Neuron (in vitro differentiated cells): ENCODE data around the gene CDH4.

Source experiments
- H2AFZ ChIP-seq: one replicate; pipeline ENCODE4 v1.6.1; 2013; ENCODE audit warnings: low read depth, mild to moderate bottlenecking, inconsistent platforms, low read length, moderate library complexity
- H3K27me3 ChIP-seq: one replicate; pipeline ENCODE4 v1.6.1; 2013; ENCODE audit warnings: low read length; ENCODE audit not compliant: insufficient read depth
- H3K36me3 ChIP-seq: one replicate; pipeline ENCODE4 v1.6.1; 2013; ENCODE audit warnings: low read length; ENCODE audit not compliant: insufficient read depth
- H3K4me1 ChIP-seq: one replicate; pipeline ENCODE4 v1.6.1; 2013; ENCODE audit warnings: low read length; ENCODE audit not compliant: insufficient read depth
- H3K4me3 ChIP-seq: 2 replicates; pipeline ENCODE4 v1.5.1; 2013; ENCODE audit warnings: mild to moderate bottlenecking, low read length, moderate library complexity
- H3K9me3 ChIP-seq: one replicate; pipeline ENCODE4 v1.6.1; 2013; ENCODE audit warnings: low read length

CDH4 gene

GRCh38 chr20:61725966-61726365 lies 473.9 kb downstream of the CDH4 start:
- Histone ChIP-seq H3K4me3 (no peak overlapping the region), H3K36me3 (no peaks in the 10 kb centered on the region), H3K9me3 (peaks cover 5% of the 10 kb centered on the region), H3K4me1 (peaks cover 8% of the 10 kb centered on the region), H2AFZ (no peak overlapping the region), H3K27me3 (no peaks in the 10 kb centered on the region)

- Histone ChIP-seq H3K27me3 (no peaks in the 10 kb centered on the region), H3K36me3 (no peaks in the 10 kb centered on the region), H3K9me3 (peaks cover 5% of the 10 kb centered on the region), H2AFZ (no peak overlapping the region), H3K4me3 (no peak overlapping the region), H3K4me1 (peaks cover 8% of the 10 kb centered on the region)
These were observed 474.9 kb downstream of the CDH4 start for GRCh38 chr20:61726979-61727378.

- H2AFZ ChIP-seq = no peak overlapping the region
- peaks cover 5% of the 10 kb centered on the region for H3K9me3 ChIP-seq
- no peaks in the 10 kb centered on the region for H3K27me3 ChIP-seq
- H3K4me1 ChIP-seq = peaks cover 8% of the 10 kb centered on the region
- no peaks in the 10 kb centered on the region for H3K36me3 ChIP-seq
- no peak overlapping the region for H3K4me3 ChIP-seq
These were observed 475.7 kb downstream of the CDH4 start for GRCh38 chr20:61727761-61728160.

GRCh38 chr20:61728326-61728725 lies 476.3 kb downstream of the CDH4 start:
- no peak overlapping the region for H3K4me3 ChIP-seq
- H3K36me3 ChIP-seq = no peaks in the 10 kb centered on the region
- no peak overlapping the region for H2AFZ ChIP-seq
- no peaks in the 10 kb centered on the region for H3K27me3 ChIP-seq
- peaks cover 11% of the 10 kb centered on the region for H3K4me1 ChIP-seq
- peaks cover 5% of the 10 kb centered on the region for H3K9me3 ChIP-seq

GRCh38 chr20:61728786-61729770 lies 477.0 kb downstream of the CDH4 start:
- Histone ChIP-seq H3K4me3 (no peak overlapping the region), H3K4me1 (peaks cover 19% of the 10 kb centered on the region), H3K36me3 (no peaks in the 10 kb centered on the region), H2AFZ (no peak overlapping the region), H3K27me3 (no peaks in the 10 kb centered on the region), H3K9me3 (peaks cover 5% of the 10 kb centered on the region)

- peaks cover 5% of the 10 kb centered on the region for H3K9me3 ChIP-seq
- no peaks in the 10 kb centered on the region for H3K36me3 ChIP-seq
- H2AFZ ChIP-seq = no peak overlapping the region
- no peaks in the 10 kb centered on the region for H3K27me3 ChIP-seq
- H3K4me1 ChIP-seq = peaks cover 25% of the 10 kb centered on the region
- no peak overlapping the region for H3K4me3 ChIP-seq
These were observed 478.7 kb downstream of the CDH4 start for GRCh38 chr20:61730631-61731362.

GRCh38 chr20:61731363-61732181 lies 479.5 kb downstream of the CDH4 start:
- Histone ChIP-seq H2AFZ (no peak overlapping the region), H3K27me3 (no peaks in the 10 kb centered on the region), H3K36me3 (no peaks in the 10 kb centered on the region), H3K4me1 (peaks cover 25% of the 10 kb centered on the region), H3K9me3 (peaks cover 4% of the 10 kb centered on the region), H3K4me3 (no peak overlapping the region)

- Histone ChIP-seq H3K36me3 (no peaks in the 10 kb centered on the region), H3K4me1 (peaks cover 25% of the 10 kb centered on the region), H3K4me3 (no peak overlapping the region), H3K27me3 (no peaks in the 10 kb centered on the region), H2AFZ (no peak overlapping the region), H3K9me3 (no peaks in the 10 kb centered on the region)
These were observed 480.6 kb downstream of the CDH4 start for GRCh38 chr20:61732511-61733210.

- H3K4me3 ChIP-seq = no peak overlapping the region
- H2AFZ ChIP-seq = no peak overlapping the region
- H3K36me3 ChIP-seq = no peaks in the 10 kb centered on the region
- H3K27me3 ChIP-seq = no peaks in the 10 kb centered on the region
- no peaks in the 10 kb centered on the region for H3K9me3 ChIP-seq
- H3K4me1 ChIP-seq = peaks cover 25% of the 10 kb centered on the region
These were observed 481.2 kb downstream of the CDH4 start for GRCh38 chr20:61733216-61733615.

GRCh38 chr20:61733891-61734732 lies 482.1 kb downstream of the CDH4 start:
- no peaks in the 10 kb centered on the region for H3K9me3 ChIP-seq
- H3K36me3 ChIP-seq = no peaks in the 10 kb centered on the region
- H3K27me3 ChIP-seq = no peaks in the 10 kb centered on the region
- H3K4me1 ChIP-seq = peaks cover 23% of the 10 kb centered on the region
- H3K4me3 ChIP-seq = no peak overlapping the region
- peak overlapping the region; percentile 8 for H2AFZ ChIP-seq

GRCh38 chr20:61734733-61735502 lies 482.9 kb downstream of the CDH4 start:
- H3K4me3 ChIP-seq = no peak overlapping the region
- no peaks in the 10 kb centered on the region for H3K27me3 ChIP-seq
- H2AFZ ChIP-seq = no peak overlapping the region
- H3K9me3 ChIP-seq = no peaks in the 10 kb centered on the region
- H3K36me3 ChIP-seq = no peaks in the 10 kb centered on the region
- peaks cover 17% of the 10 kb centered on the region for H3K4me1 ChIP-seq
